DMS53 treated with DMSO at 0.1 percent for 48 hours (cell line): ENCODE data around the gene FOLR2.
A peak's percentile ranks its signal among the peaks of the same experiment; 100 is the strongest.
"Not testable (repeated sequence)": the region's sequence is repeated elsewhere in the genome, so short reads cannot be mapped to it uniquely, and the experiment has no call there.

ENCODE experiments used
- DNase-seq: peaks from one replicate; lab custom pipeline; 2025; ENCODE audit not compliant: unreplicated experiment; lab: John Stamatoyannopoulos, UW

FOLR2 gene

GRCh38 chr11:72206794-72207193, 9.8 kb upstream of the FOLR2 start:
- DNase-seq, result not testable (repeated sequence)

GRCh38 chr11:72208281-72208680, 8.3 kb upstream of the FOLR2 start:
- no peak for DNase-seq

- no peak for DNase-seq
These were observed 7.5 kb upstream of the FOLR2 start for GRCh38 chr11:72209101-72209500.

- DNase-seq, result no peak
These were observed 1.2 kb downstream of the FOLR2 start for GRCh38 chr11:72217841-72218240.

- DNase-seq, result no peak
These were observed 1.7 kb downstream of the FOLR2 start for GRCh38 chr11:72218251-72218745.

GRCh38 chr11:72220696-72221363, 4.2 kb downstream of the FOLR2 start:
- DNase-seq, result no peak

GRCh38 chr11:72221386-72222075, 4.9 kb downstream of the FOLR2 start:
- no peak for DNase-seq

- DNase-seq, result no peak
These were observed 5.7 kb downstream of the FOLR2 start for GRCh38 chr11:72222106-72222891.

GRCh38 chr11:72222907-72223614, 6.5 kb downstream of the FOLR2 start:
- DNase-seq, result peak; percentile 97

- DNase-seq, result peak; percentile 25
These were observed 7.3 kb downstream of the FOLR2 start for GRCh38 chr11:72223615-72224563.

- DNase-seq, result peak; percentile 30
These were observed 8.2 kb downstream of the FOLR2 start, which contains the start of gene INPPL1 for GRCh38 chr11:72224564-72225410. Gene INPPL1 (plus strand): TSS chr11:72224767. CDS start chr11:72224985, 218 bp downstream.

GRCh38 chr11:72225411-72225951, 8.9 kb downstream of the FOLR2 start:
- DNase-seq, result peak; percentile 32

GRCh38 chr11:72226701-72227100, 10.1 kb downstream of the FOLR2 start:
- DNase-seq, result no peak

GRCh38 chr11:72227316-72228228, 11.0 kb downstream of the FOLR2 start:
- DNase-seq, result peak; percentile 89

GRCh38 chr11:72228229-72228843, 11.7 kb downstream of the FOLR2 start:
- no peak for DNase-seq

- DNase-seq, result no peak
These were observed 12.2 kb downstream of the FOLR2 start for GRCh38 chr11:72228844-72229231.

GRCh38 chr11:72229336-72229924, 12.8 kb downstream of the FOLR2 start:
- no peak for DNase-seq
